ENCODE measurements around the gene MUS81.
A peak's percentile ranks its signal among the peaks of the same experiment; 100 is the strongest.
"Not testable (repeated sequence)": the region's sequence is repeated elsewhere in the genome, so short reads cannot be mapped to it uniquely, and the experiment has no call there.

The MUS81 gene, protein sequence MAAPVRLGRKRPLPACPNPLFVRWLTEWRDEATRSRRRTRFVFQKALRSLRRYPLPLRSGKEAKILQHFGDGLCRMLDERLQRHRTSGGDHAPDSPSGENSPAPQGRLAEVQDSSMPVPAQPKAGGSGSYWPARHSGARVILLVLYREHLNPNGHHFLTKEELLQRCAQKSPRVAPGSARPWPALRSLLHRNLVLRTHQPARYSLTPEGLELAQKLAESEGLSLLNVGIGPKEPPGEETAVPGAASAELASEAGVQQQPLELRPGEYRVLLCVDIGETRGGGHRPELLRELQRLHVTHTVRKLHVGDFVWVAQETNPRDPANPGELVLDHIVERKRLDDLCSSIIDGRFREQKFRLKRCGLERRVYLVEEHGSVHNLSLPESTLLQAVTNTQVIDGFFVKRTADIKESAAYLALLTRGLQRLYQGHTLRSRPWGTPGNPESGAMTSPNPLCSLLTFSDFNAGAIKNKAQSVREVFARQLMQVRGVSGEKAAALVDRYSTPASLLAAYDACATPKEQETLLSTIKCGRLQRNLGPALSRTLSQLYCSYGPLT

DNA sequence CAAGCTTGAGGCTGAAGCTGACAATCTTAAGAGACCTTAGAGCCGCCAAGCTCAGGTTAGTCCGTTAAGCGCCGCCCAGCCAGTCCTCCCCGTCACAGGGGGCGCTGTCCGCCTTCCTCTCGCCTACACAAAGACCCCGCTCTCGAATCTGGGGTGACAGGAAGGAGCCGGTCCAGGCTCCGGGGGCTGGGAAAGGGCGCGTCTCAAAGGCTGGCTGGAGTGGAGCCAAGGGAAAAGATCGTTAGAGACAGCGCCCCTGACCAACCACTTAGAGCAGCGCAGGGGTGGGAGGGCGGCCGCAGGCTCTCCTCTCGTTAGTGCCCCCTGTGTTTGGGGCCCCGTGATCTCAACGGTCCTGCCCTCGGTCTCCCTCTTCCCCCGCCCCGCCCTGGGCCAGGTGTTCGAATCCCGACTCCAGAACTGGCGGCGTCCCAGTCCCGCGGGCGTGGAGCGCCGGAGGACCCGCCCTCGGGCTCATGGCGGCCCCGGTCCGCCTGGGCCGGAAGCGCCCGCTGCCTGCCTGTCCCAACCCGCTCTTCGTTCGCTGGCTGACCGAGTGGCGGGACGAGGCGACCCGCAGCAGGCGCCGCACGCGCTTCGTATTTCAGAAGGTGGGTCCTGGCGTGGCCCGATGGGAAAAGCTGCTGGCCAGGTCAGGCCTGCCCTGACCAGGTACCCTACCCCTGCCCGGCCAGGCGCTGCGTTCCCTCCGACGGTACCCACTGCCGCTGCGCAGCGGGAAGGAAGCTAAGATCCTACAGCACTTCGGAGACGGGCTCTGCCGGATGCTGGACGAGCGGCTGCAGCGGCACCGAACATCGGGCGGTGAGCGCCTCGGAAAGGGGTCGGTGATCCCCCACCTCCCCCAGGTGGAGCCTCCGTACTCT is at the start of gene MUS81:
Gene MUS81 (plus strand): TSS at position 156 of the 887 bp plus-strand sequence. CDS start 321 bp downstream, at position 477.
- DNase-seq (ENCODE audit: low read depth in 2 of 2) = peak; percentile 96 to 97

DNA sequence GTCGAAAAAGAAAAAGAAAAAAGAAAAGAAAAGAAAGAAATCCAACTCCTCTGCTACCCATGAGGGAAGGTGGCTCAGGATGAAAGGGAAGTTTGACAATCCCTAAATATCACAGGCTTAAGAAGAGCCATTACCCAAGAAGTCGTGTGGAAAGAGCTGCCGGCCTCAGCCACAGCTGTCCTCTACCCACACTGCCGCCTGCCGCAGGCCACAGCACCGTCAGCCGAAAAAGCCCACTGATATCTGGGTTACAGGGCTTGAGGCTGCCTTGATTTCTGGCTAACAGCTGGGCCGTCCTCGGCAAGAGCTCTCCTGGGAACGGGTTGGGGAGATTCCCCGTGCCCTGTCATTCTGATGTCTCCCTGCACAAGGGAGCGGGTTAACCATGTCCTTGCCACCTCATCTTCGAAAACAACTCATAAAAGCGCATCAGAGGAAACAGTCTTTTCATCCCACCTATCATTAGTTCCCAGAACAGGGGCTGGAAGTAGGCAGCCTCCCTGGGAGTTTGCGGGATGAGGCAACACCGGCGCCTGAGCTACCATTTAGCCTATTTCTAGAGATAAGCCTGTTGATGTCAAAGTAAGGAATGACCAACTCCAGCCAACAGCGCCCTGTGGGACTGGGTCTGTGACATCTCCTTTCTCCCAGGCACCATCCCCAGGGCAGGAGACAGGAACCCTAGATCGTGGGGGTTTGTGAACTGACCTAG is 48.3 kb upstream of the MUS81 start:
- no peak for DNase-seq (ENCODE audit: low read depth in 2 of 2)

DNA sequence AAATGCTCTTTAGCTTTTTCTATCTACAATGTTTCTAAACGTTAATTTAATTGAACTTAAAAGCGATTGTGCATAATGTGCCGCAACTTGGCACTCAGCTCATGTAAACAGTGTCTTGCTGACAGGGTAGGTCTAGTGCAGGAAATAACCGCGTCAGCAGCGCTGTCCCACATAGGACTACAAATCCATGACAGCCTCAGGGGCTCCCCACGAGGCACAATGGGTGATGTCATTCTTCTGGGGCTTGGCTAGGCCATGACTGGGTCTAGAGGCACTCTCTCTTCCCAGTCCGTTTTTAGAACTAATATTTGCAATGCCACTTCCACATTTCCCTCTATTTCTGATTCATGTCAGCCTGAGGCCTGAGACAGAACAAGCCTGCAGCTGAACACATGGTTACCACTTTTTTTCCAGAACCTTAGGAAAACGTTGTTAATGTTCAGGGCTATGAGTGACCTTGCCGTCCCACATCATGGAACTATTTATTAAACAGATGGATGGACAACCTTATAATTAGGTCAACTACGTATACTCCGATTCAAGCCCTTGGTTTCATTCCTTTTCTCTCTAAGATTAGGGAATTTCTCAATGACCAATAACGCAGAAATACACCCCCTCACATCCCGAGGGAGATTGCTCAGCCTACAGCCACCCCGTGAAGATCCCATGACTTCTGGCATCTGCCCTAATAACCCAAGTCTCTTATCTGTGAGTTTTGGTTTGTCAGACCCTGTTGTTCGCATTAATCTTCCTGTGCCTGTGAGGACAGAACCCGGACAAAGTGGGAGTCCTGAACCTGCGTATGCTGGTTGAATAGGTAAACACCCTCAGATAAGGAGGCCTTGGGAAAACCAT is 45.9 kb upstream of the MUS81 start:
- no peak for DNase-seq (ENCODE audit: low read depth in 2 of 2)

DNA sequence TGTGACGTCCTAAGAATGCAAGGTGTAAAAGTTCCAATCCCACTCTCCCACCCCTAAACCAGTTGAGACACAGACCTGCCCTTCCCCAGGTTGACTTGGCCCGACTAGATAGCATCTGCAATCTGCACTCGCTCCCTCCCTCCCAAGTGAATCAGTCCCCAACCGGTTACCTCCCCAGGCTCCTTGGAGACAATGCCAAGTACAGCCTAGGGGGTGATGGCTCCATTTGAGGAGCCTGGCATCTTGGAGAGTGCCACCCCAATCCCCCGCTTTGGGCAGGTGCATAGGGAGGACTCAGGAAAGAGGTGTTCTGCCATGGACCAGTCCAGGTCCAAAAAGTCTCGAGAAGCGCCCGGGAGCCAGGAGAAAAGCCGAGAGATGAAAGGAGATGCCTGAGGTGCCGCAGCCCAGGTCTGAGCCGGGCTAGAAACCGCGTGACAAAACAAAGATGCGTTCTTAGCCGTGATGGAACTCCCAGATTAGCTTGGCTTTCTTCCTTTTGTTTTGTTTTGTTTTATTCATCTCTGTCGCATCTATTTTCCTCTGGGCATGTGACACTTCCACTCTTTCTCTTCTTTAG is 45.2 kb upstream of the MUS81 start:
- DNase-seq (ENCODE audit: low read depth in 2 of 2) = no peak

DNA sequence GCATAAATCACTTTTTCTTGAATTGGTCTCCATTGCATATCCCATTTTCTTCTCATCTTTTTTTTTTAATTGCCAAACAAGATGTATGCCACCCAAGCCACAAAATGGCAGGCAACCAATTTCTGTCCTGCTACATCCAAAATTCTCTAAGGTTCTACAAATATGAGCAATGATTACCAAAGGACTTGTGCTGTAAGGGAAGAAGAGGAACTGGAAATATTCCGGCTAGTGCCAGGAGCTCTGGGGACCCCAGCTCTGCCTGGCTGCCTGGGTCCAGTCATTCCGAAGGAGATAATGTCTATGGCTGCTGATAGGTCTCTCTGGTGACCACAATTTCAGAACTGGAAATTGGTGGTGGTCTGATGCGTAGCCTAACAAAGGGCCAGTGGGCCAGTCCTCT is 43.5 kb upstream of the MUS81 start:
- no peak for DNase-seq (ENCODE audit: low read depth in 2 of 2)

DNA sequence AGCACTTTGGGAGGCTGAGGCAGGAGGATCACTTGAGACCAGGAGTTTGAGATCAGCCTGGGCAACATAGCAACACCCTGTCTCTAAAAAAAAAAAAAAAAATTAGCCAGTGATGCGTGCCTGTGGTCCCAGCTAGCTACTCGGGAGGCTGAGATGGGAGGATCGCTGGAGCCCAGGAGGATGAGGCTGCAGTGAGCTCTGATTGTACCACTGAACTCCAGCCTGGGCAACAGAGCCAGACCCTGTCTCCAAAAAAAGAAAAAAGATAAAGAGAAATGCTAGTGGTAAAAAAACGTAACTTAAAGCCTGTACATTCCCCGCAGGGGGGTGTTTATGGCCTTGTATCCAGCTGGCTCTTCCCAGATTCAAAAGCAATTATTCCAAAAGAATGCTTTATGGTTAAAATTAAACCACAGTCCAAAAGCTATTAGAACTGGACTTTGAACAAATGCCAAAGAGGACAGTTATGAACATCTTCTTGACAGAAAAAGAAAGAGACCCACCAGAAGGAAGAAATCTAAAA is 42.9 kb upstream of the MUS81 start:
- DNase-seq (ENCODE audit: low read depth in 2 of 2) = no peak

DNA sequence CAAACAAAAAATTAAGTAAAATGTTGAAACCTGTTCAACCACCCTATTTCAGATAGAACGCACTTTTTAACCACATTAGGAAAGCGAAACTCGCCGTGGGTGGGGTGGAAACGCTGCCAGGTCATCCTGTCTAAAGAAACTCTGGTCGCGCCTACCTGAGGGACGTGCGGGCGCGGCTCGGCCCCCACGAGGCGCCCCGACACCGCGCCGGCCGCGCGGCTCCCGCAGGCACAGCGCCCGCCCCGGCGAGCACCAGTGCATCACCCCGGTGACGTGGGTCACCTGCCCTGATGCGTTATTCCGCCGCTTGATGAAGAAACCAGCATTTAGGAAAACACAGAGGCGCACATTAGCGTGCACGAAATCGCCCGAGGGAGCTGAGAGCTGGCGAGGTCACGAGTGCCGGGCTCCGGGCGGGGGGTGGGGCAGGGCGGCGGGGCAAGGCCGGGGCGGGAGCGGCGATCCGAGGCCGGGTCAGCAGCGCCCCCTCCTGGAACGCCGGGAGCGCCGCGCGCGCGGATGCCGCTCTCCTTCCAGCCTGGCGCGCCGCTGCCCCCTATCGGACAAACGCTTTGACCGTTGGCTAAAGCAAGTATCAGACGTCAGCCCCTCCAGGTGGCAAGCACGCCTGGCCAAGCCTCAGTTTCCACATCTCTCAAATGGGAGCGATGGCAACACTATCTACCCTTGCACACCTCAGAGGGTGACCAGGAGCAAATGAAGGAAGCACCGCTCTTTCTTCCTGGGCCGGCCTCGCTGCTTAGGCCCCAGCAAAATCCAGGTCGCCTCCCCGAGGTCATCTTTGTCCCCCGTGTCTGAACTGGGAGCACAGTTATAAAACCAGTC is 42.2 kb upstream of the MUS81 start:
- DNase-seq (ENCODE audit: low read depth in 2 of 2) = peak; percentile 47 to 49

DNA sequence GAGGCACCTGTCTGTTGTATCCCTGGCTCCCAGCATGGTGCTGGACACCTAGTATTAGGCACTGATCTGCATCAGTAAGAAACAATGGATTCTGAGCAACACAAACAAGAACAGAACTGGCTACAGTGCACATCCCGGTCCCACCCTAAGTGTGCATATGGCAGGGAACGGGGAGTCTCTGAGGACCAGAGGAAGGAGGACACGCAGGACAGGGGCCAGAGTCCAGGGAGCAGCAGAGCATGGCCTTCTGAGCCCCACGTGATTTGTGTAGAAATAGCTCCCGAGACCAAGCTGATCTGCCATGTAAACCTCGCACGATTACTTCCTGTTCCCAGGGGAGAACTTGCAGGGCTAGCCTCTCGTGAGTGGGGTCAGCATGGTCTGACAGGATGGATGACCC is 39.1 kb upstream of the MUS81 start:
- DNase-seq (ENCODE audit: low read depth in 2 of 2) = no peak

DNA sequence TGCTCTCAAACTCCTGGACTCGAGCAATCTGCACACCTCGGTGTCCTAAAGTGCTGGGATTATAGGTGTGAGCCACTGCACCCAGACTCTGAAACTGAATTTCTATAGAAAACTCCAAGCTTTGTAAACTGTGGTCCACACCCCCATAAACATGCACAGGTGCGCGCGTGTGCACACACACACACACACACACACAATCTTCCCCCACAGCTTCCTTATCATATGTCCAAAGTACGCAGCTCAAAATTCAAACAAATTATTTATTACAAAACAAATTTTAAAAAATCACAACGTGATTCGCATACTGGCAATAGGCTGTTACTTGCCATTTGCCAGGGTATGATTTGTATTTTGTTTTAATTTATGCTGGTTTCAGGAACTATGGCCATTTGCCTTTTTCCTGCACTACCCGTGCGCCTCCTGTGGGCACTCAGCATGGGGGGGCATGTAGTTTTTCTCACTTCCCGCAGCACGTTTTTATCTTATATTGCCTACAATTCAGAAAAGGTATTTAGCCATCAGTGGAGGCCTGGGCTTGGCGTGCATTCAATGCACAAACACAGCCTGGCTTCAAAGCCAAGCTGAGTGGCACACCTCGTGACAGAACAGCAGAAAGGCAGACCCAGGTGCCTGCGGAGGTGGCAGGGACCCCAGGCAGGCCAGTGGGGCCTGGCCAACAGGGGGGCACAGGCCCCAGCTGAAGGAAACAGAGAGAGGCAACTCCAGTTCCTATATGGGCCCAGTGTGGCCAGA is 37.3 kb upstream of the MUS81 start:
- DNase-seq (ENCODE audit: low read depth in 2 of 2) = no peak

DNA sequence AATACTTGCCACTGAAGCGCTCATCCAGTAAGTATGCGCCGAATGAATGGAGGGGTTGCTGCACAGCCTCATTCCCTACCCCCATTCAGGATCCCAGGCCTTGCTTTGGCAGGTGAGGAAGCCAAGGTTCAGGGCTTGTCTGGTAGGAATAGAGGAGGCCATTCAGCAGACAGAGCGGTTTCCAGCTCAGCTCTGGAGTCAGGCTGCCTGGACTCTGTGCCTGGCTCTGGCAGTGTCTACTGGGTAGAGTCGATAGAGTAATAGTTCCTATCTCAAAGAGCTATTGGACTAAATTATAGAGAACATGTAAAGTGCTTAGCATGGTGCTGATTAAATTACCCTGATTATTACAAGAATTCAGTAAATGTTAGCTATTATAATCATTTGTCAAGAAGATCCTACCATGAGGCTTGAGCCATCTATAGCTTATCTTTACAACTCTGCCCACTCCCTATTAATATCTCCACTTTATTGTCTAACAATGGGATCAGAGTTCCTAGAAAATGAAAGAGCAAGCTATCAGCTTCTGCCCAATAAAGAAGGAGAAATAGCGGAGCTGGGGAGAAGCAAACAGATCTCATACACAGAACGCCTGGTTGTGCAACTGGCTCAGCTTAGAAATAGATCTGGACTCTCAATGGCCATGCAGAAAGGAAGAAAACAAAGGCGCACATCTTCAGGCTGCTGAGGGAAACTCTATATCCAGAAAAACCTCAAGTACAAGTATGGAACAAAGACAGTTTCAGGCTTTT is 33.1 kb upstream of the MUS81 start:
- no peak for DNase-seq (ENCODE audit: low read depth in 2 of 2)

DNA sequence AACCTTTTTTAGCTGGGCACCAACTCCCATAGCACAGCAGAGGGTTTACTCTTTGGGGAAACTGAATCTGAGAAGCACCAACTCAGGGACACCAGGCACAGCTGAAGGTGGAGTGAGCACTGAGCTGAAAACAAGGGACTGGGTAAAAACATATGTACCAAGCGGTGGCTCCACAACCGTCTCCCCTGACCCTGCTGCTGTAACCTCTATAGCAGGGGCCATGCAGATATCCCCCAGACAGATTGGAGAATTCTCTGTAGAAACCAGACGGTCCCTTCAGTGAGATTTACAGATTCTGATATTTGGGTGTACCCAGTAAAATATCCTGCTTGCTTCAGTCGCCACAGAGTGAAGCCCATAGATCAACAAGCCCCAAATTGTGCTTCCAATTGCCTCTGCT is 30.8 kb upstream of the MUS81 start:
- no peak for DNase-seq (ENCODE audit: low read depth in 2 of 2)

DNA sequence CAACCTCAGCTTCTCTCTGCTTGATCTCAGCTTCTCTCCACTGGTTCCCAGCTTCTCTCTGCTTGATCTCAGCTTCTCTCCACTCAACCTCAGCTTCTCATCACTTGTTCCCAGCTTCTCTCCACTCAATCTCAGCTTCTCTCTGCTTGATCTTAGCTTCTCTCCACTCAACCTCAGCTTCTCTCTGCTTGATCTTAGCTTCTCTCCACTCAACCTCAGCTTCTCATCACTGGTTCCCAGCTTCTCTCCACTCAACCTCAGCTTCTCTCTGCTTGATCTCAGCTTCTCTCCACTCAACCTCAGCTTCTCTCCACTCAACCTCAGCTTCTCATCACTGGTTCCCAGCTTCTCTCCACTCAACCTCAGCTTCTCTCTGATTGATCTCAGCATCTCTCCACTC is 28.0 kb upstream of the MUS81 start:
- DNase-seq (ENCODE audit: low read depth in 2 of 2) = not testable (repeated sequence)

DNA sequence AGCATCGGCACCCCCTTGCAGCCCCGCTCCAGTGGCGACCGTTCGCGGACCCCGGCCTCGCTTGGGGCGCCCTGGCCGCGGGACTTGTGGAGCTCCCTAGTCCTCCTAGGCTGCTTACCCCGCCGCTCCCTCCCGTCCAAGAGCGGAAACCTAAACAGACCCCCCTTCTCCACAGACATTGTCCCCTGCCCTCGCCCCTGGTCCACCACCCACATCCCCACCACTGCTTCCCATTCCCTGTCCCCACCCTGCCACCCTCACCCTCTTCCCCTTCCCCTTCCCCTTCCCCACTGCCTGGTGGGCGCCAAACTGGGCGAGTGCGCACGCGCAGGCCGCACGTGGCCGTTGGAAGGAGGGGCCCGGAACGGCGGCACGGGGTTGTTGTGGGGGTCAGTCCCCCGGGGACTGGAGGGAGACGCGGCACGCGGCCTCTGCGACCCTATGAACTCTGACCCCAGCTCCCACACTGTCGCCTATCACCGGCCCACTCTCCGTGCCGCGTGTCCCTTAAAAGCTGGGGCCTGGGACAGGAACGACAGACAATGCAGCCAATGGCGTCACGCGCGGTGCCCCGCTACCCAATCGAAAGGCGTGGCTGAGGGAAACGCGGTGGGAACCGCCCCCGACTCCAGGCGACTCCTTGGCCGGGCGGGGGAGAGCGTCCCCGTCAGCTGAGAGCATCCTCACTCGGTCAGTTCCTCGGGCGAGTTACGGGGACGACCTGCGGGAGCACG is 26.8 kb upstream of the MUS81 start, which contains the start of gene SNX32:
Gene SNX32 (plus strand): TSS at position 667 of the 734 bp plus-strand sequence. CDS start 103 bp downstream, outside the sequence.
- peak; percentile 74 to 76 for DNase-seq (ENCODE audit: low read depth in 2 of 2)

DNA sequence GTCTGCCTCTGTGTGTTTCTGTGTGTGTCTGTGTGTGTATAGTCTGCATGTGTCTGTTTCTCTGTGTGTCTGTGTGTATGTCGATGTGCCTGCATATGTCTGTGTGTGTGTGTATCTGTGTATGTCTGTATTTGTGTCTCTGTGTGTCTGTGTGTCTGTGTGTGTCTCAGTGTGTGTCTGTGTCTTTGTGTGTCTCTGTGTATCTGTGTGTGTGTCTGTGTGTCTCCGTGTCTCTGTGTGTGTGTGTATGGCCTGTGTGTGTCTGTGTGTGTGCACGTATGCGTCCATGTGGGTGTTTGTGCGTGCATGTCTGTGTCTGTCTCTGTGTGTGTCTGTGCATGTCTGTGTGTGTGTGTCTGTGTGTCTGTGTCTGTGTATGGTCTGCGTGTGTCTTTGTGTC is 26.0 kb upstream of the MUS81 start:
- DNase-seq (ENCODE audit: low read depth in 2 of 2) = no peak

DNA sequence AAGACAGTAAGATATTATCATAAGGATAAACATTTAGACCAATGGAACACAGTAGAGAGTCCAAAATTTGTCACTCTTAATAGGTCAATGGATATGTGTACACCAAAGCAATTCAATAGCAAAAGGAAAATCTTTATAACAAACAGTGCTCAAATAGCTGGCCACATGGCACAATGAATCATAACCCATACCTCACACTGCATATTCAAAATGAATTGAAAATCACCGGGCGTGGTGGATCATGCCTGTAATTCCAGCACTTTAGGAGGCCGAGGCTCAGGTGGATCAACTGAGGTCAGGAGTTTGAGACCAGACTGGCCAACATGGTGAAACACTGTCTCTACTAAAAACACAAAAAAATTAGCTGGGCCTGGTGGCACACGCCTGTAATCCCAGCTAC is 18.1 kb upstream of the MUS81 start:
- DNase-seq (ENCODE audit: low read depth in 2 of 2) = no peak

DNA sequence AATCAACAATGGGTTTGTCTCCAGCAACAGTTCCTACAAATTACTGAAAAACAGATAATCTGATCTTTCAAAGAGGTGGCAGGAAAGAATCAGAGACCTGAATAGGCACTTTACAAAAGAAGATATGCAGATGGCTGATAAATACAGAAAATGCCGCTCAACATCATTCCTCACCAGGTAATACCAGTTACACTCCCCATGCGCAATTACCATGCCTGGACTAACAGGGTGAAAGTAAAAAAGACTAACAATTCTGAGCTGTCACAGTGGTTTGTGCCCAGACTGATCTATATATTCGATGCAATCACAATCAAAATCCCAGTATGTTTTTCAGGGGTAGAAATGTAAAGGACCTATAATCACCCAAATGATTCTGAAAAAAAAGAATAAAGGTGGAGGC is 16.4 kb upstream of the MUS81 start:
- DNase-seq (ENCODE audit: low read depth in 2 of 2) = no peak

DNA sequence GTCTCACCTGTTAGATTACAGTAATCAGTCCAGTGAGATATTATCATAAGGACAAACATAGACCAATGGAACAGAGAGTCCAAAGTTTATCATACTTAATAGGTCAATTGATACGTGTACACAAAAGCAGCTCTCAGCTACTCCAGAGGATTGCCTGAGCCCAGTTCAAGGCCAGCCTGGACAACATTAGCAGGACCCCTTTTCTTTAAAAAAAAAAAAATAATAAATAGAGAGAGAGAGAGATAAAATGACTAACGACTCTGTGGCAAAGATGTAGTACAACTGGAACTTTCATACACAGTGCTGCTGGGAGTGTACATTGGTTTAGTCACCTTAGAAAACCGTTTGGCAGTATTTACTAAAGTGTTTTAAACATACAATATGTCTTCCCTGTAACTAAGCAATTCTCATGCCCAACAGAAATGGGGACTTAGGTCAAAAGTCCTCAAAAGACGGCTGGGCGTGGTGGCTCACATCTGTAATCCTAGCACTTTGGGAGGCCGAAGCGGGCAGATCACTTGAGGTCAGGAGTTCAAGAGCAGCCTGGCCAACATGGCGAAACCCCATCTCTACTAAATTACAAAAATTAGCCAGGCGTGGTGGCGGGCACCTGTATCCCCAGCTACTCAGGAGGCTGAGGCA is 15.9 kb upstream of the MUS81 start:
- no peak for DNase-seq (ENCODE audit: low read depth in 2 of 2)

Data from fibroblast of skin of left biceps (primary cell).